ENCODE results near the gene CCNY.

- TF ChIP-seq CTCF (IDR thresholded peaks at IDR 0.05) (no peak), POLR2A (IDR thresholded peaks at IDR 0.05) (no peak)
Measured at GRCh38 chr10:35420044-35420443, 83.7 kb downstream of the CCNY start.

All from prostate gland (tissue), 2 donors.